WTC11 (cell line): ENCODE measurements around the gene CAMTA1.

Experiments used
- CTCF ChIP-seq: fragments of 200-600 bp; IDR thresholded peaks from 2 replicates; pipeline ENCODE4 v1.8.0; 2022; ENCODE audit warnings: antibody characterized with exemption
- TP53 ChIP-seq: sonication (generic); formaldehyde crosslinking; IDR thresholded peaks from 2 replicates; pipeline ENCODE4 v1.8.1; 2023; ENCODE audit warnings: mild to moderate bottlenecking, missing genetic modification reagents
- USF1 ChIP-seq: sonication (generic); formaldehyde crosslinking; IDR thresholded peaks from 2 replicates; pipeline ENCODE4 v1.8.0; 2022; ENCODE audit warnings: mild to moderate bottlenecking, missing genetic modification reagents
- ZNF219 ChIP-seq: sonication (generic); formaldehyde crosslinking; IDR thresholded peaks from 2 replicates; pipeline ENCODE4 v1.8.0; 2023; ENCODE audit warnings: missing genetic modification reagents, mild to moderate bottlenecking, borderline replicate concordance

- TF ChIP-seq CTCF: no peak
- TF ChIP-seq TP53 (CRISPR knock-in tag): no peak
- no peak for TF ChIP-seq USF1 (CRISPR knock-in tag)
- no peak for TF ChIP-seq ZNF219 (CRISPR knock-in tag)
Measured at GRCh38 chr1:7293702-7294629, 508.7 kb downstream of the CAMTA1 start.
